Adrenal gland (tissue), 5 donors: ENCODE data around the gene SRSF8.

Experiments used
- POLR2A ChIP-seq, 2 donors: fragments of 450-650 bp; IDR thresholded peaks; one replicate each; pipeline ENCODE4 v1.6.1; 2017; ENCODE audit warnings: antibody characterized with exemption in 2 of 2, mild to moderate bottlenecking in 2 of 2, moderate library complexity in 1 of 2
- TF ChIP-seq, protein P1 (sequence below), 6 experiments: fragments of 450-650 bp in 4 of 6; fragments of 200-600 bp in 2 of 6; sonication (generic) in 1 of 6; IDR thresholded peaks; 1 replicate in 5 of 6; 2 replicates in 1 of 6; pipeline versions ENCODE4 v1.5.1 to v1.8.0; 2016 to 2021; ENCODE audit warnings: antibody characterized with exemption in 6 of 6, mild to moderate bottlenecking in 2 of 6, moderate library complexity in 1 of 6
- donor health status: DM: no; HTN: no; CAD: no.

- TF ChIP-seq, protein P1, sequence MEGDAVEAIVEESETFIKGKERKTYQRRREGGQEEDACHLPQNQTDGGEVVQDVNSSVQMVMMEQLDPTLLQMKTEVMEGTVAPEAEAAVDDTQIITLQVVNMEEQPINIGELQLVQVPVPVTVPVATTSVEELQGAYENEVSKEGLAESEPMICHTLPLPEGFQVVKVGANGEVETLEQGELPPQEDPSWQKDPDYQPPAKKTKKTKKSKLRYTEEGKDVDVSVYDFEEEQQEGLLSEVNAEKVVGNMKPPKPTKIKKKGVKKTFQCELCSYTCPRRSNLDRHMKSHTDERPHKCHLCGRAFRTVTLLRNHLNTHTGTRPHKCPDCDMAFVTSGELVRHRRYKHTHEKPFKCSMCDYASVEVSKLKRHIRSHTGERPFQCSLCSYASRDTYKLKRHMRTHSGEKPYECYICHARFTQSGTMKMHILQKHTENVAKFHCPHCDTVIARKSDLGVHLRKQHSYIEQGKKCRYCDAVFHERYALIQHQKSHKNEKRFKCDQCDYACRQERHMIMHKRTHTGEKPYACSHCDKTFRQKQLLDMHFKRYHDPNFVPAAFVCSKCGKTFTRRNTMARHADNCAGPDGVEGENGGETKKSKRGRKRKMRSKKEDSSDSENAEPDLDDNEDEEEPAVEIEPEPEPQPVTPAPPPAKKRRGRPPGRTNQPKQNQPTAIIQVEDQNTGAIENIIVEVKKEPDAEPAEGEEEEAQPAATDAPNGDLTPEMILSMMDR (IDR thresholded peaks at IDR 0.05), result no peak
- TF ChIP-seq POLR2A (IDR thresholded peaks at IDR 0.05), result no peak
Measured at GRCh38 chr11:95072948-95073347, 6.2 kb downstream of the SRSF8 start.
